ENCODE data around the gene PON2.

PON2 gene

DNA sequence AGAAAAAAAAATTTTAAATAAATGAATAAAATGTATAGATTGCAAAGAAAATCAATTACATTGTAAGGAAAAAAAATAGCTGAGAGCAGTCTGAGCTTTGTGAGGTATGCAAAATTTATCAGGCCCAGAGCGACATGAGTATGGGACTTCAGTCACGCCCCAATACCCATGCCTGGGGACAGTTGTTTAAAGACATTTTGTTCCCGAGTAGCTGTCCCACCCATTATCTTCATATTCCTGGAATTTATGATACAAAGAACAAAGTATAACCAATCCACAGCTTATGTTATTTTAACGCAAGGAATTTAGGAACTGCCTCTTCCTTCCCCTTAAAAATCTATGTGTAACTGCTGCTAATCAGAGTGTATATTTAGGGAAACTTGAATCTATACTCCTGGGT lies 1.6 kb upstream of the PON2 start:
- TF ChIP-seq CTCF (IDR thresholded peaks at IDR 0.05), result no peak

- TF ChIP-seq CTCF (IDR thresholded peaks at IDR 0.05), result no peak
Observed at GRCh38 chr7:95435422-95435780, 573 bp upstream of the PON2 start.

DNA sequence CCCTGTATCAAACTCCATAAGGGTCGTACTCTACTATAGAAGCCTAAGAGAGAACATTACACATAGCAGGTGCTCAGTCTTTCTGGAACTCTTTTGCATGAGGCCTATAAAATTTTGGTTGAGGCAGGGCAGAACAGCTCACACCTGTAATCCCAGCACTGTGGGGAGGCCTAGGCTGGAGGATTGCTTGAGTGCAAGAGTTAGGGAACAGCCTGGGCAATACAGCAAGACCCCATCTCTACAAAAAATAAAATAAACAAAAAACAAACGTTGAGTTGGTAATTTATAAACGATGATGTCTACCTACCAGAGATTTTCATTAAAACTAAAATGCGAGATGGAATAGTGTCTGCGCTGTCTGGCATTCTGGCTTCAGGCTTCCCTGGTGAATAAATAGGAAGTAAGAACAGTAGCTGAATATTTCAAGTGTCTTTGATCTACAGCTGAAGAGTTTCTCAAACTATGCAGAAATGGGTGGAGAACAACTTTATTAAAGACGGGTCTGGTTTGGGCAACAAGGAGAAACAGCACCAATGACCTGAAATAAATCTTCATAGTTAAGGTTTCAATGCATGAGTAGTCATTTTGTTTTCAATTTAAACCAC lies 774 bp downstream of the PON2 start:
- TF ChIP-seq CTCF (IDR thresholded peaks at IDR 0.05), result no peak

GRCh38 chr7:95433129-95433528 lies 1.7 kb downstream of the PON2 start:
- TF ChIP-seq CTCF (IDR thresholded peaks at IDR 0.05), result no peak

DNA sequence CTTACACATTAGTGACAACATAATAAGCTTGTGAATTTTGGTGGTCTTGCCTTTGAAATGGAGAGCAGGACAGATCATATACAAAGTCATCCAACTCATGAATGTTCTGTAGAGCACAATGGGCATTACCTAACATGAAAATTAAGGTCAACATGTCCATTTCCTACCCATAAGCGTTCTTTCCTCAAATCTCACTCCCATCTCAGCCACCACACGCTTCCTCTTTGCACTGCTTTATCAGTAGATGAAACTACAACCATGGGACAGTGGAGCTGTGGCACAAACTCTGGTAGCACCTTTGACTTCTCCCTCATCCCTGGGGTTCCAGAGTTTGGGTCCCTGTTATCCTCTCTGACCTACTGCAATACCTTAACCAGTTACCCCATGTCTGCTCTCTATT lies 2.2 kb downstream of the PON2 start:
- no peak for TF ChIP-seq CTCF (IDR thresholded peaks at IDR 0.05)

DNA sequence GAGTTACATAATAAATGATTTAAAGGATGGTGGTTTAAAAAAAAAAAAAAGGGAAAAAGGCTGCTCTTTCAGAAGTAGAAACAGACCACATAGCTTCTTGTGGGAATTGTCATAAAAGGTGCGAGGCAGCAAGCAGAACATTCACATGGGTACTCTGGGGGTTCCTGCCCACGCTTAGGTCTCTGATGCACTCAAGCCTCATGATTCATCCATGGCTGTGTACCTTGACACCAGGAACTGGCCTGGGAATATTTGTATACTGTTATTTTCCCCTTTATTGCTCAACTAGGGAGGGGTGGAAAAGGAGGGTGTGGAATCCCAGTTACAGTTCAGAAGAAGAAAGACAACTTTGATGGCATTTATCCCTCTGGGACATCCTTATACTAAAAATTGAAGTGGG lies 4.0 kb downstream of the PON2 start:
- no peak for TF ChIP-seq CTCF (IDR thresholded peaks at IDR 0.05)

DNA sequence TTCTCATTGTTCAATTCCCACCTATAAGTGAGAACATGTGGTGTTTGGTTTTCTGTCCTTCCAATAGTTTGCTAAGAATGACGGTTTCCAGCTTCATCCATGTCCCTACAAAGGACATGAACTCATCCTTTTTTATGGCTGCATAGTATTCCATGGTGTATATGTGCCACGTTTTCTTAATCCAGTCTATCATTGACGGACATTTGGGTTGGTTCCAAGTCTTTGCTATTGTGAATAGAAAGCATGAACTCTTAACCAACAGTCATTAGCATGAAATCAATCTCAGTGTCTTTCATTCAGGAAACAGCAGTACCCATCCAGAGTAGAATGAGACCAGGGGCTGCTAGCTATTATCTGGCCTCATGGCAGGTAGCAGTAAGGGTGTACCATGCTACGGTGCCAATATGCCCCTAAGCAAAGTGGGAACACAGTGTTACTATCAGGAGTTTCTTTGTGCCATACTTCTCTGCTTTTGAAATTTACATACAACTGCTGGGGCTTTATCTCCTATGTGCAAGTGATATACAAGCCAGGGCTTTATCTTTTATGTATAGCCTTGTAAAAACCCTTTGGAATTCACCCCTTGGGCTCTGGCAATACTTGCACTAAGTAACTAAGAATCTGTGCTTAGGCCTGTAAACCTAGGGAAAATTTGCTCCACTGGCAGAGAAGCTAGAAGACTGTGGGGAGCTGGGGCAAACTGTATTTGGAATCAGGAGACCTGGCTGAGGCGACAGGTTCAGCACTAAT lies 5.4 kb downstream of the PON2 start:
- TF ChIP-seq CTCF (IDR thresholded peaks at IDR 0.05), result no peak
